Measurements from ENCODE around the gene CCSER2. TPM values are rescaled to one million over a fixed set of nuclear protein-coding genes. Genes with fewer than 3 reads are reported as not detected.
"Not testable (repeated sequence)": the region's sequence is repeated elsewhere in the genome, so short reads cannot be mapped to it uniquely, and the experiment has no call there.

Gene CCSER2
- polyA plus RNA-seq, 4 donors, result 9.8 to 22.8 (median 16.2) TPM

- H3K4me1 ChIP-seq (ENCODE audit: control insufficient read depth in 3 of 3, insufficient read depth in 2 of 3, low read depth in 1 of 3, low read length in 2 of 3); H3K27ac ChIP-seq (ENCODE audit: low read depth in 1 of 3, low read length in 2 of 3); H3K4me3 ChIP-seq (ENCODE audit: low read depth in 1 of 3, low read length in 3 of 3); DNase-seq; H3K36me3 ChIP-seq (ENCODE audit: control insufficient read depth in 3 of 3, insufficient read depth in 2 of 3, low read depth in 1 of 3, low read length in 3 of 3); H3K27me3 ChIP-seq (ENCODE audit: control insufficient read depth in 3 of 3, insufficient read depth in 3 of 3, low read length in 3 of 3); FAIRE-seq: not testable (repeated sequence)
- peaks cover 0 to 14% of the 10 kb centered on the region in 2 donors for H3K9me3 ChIP-seq (ENCODE audit: control insufficient read depth in 2 of 2, insufficient read depth in 1 of 2, low read depth in 1 of 2, low read length in 1 of 2)
- WGBS, 3 donors, result 94 to 97% (median 96%) methylated on average over 7 of the region's 7 CpGs
Observed at GRCh38 chr10:84525807-84526182, 197.4 kb downstream of the CCSER2 start.

GRCh38 chr10:84527386-84527785 is 199.0 kb downstream of the CCSER2 start:
- not testable (repeated sequence) for H3K36me3 ChIP-seq (ENCODE audit: control insufficient read depth in 3 of 3, insufficient read depth in 2 of 3, low read depth in 1 of 3, low read length in 3 of 3); H3K4me3 ChIP-seq (ENCODE audit: low read depth in 1 of 3, low read length in 3 of 3); DNase-seq; H3K27ac ChIP-seq (ENCODE audit: low read depth in 1 of 3, low read length in 2 of 3); H3K27me3 ChIP-seq (ENCODE audit: control insufficient read depth in 3 of 3, insufficient read depth in 3 of 3, low read length in 3 of 3); FAIRE-seq; H3K4me1 ChIP-seq (ENCODE audit: control insufficient read depth in 3 of 3, insufficient read depth in 2 of 3, low read depth in 1 of 3, low read length in 2 of 3)
- peaks cover 0 to 14% of the 10 kb centered on the region in 2 donors for H3K9me3 ChIP-seq (ENCODE audit: control insufficient read depth in 2 of 2, insufficient read depth in 1 of 2, low read depth in 1 of 2, low read length in 1 of 2)
- WGBS, 3 donors, result 47 to 73% (median 49%) methylated on average over 5 of the region's 5 CpGs

- WGBS, 3 donors, result 82 to 87% (median 85%) methylated on average over 5 of the region's 5 CpGs
- not testable (repeated sequence) for DNase-seq; H3K4me1 ChIP-seq (ENCODE audit: control insufficient read depth in 3 of 3, insufficient read depth in 2 of 3, low read depth in 1 of 3, low read length in 2 of 3); H3K27me3 ChIP-seq (ENCODE audit: control insufficient read depth in 3 of 3, insufficient read depth in 3 of 3, low read length in 3 of 3); FAIRE-seq; H3K4me3 ChIP-seq (ENCODE audit: low read depth in 1 of 3, low read length in 3 of 3); H3K27ac ChIP-seq (ENCODE audit: low read depth in 1 of 3, low read length in 2 of 3); H3K36me3 ChIP-seq (ENCODE audit: control insufficient read depth in 3 of 3, insufficient read depth in 2 of 3, low read depth in 1 of 3, low read length in 3 of 3)
- H3K9me3 ChIP-seq (ENCODE audit: control insufficient read depth in 2 of 2, insufficient read depth in 1 of 2, low read depth in 1 of 2, low read length in 1 of 2), result peaks cover 0 to 14% of the 10 kb centered on the region in 2 donors
Observed at GRCh38 chr10:84528526-84528925, 200.1 kb downstream of the CCSER2 start.

- peaks cover 0 to 6% of the 10 kb centered on the region in 2 donors for H3K9me3 ChIP-seq (ENCODE audit: control insufficient read depth in 2 of 2, insufficient read depth in 1 of 2, low read depth in 1 of 2, low read length in 1 of 2)
- no peak for DNase-seq
- H3K36me3 ChIP-seq (ENCODE audit: control insufficient read depth in 3 of 3, insufficient read depth in 2 of 3, low read depth in 1 of 3, low read length in 3 of 3), result no peaks in the 10 kb centered on the region
- FAIRE-seq, result no peak
- no peaks in the 10 kb centered on the region for H3K4me1 ChIP-seq (ENCODE audit: control insufficient read depth in 3 of 3, insufficient read depth in 2 of 3, low read depth in 1 of 3, low read length in 2 of 3)
- H3K4me3 ChIP-seq (ENCODE audit: low read depth in 1 of 3, low read length in 3 of 3), result no peak overlapping the region
- no peak overlapping the region for H3K27ac ChIP-seq (ENCODE audit: low read depth in 1 of 3, low read length in 2 of 3)
- WGBS, 3 donors, result 88 to 90% (median 89%) methylated on average over 9 of the region's 9 CpGs
- no peaks in the 10 kb centered on the region for H3K27me3 ChIP-seq (ENCODE audit: control insufficient read depth in 3 of 3, insufficient read depth in 3 of 3, low read length in 3 of 3)
Observed at GRCh38 chr10:84530724-84531325, 202.4 kb downstream of the CCSER2 start.

- no peaks in the 10 kb centered on the region for H3K4me1 ChIP-seq (ENCODE audit: control insufficient read depth in 3 of 3, insufficient read depth in 2 of 3, low read depth in 1 of 3, low read length in 2 of 3)
- no peak for FAIRE-seq
- H3K4me3 ChIP-seq (ENCODE audit: low read depth in 1 of 3, low read length in 3 of 3), result no peak overlapping the region
- no peaks in the 10 kb centered on the region for H3K36me3 ChIP-seq (ENCODE audit: control insufficient read depth in 3 of 3, insufficient read depth in 2 of 3, low read depth in 1 of 3, low read length in 3 of 3)
- no peak for DNase-seq
- no peaks in the 10 kb centered on the region for H3K27me3 ChIP-seq (ENCODE audit: control insufficient read depth in 3 of 3, insufficient read depth in 3 of 3, low read length in 3 of 3)
- peaks cover 0 to under 1% of the 10 kb centered on the region in 2 donors for H3K9me3 ChIP-seq (ENCODE audit: control insufficient read depth in 2 of 2, insufficient read depth in 1 of 2, low read depth in 1 of 2, low read length in 1 of 2)
- no peak overlapping the region for H3K27ac ChIP-seq (ENCODE audit: low read depth in 1 of 3, low read length in 2 of 3)
- WGBS, 3 donors, result 86 to 93% (median 87%) methylated on average over 2 of the region's 2 CpGs
Observed at GRCh38 chr10:84531396-84531795, 203.0 kb downstream of the CCSER2 start.

GRCh38 chr10:84534168-84534567 is 205.8 kb downstream of the CCSER2 start:
- H3K27ac ChIP-seq (ENCODE audit: low read depth in 1 of 3, low read length in 2 of 3), result no peak overlapping the region
- no peak overlapping the region for H3K4me3 ChIP-seq (ENCODE audit: low read depth in 1 of 3, low read length in 3 of 3)
- H3K4me1 ChIP-seq (ENCODE audit: control insufficient read depth in 3 of 3, insufficient read depth in 2 of 3, low read depth in 1 of 3, low read length in 2 of 3), result no peaks in the 10 kb centered on the region
- H3K9me3 ChIP-seq (ENCODE audit: control insufficient read depth in 2 of 2, insufficient read depth in 1 of 2, low read depth in 1 of 2, low read length in 1 of 2), result no peaks in the 10 kb centered on the region
- DNase-seq, result no peak
- H3K36me3 ChIP-seq (ENCODE audit: control insufficient read depth in 3 of 3, insufficient read depth in 2 of 3, low read depth in 1 of 3, low read length in 3 of 3), result no peaks in the 10 kb centered on the region
- WGBS, 3 donors, result 59 to 69% (median 69%) methylated on average over 2 of the region's 2 CpGs
- H3K27me3 ChIP-seq (ENCODE audit: control insufficient read depth in 3 of 3, insufficient read depth in 3 of 3, low read length in 3 of 3), result no peaks in the 10 kb centered on the region
- FAIRE-seq, result no peak

- 8 to 13% (median 12%) methylated on average over 8 of the region's 8 CpGs for WGBS, 3 donors
- DNase-seq, result peak; percentile 70 to 74
- FAIRE-seq, result no peak
Observed at GRCh38 chr10:84537447-84537931, 209.1 kb downstream of the CCSER2 start.

GRCh38 chr10:84538036-84538435 is 209.6 kb downstream of the CCSER2 start:
- peaks cover 0 to 4% (median 0%) of the 10 kb centered on the region in 3 donors for H3K4me1 ChIP-seq (ENCODE audit: control insufficient read depth in 3 of 3, insufficient read depth in 2 of 3, low read depth in 1 of 3, low read length in 2 of 3)
- DNase-seq, result no peak
- 77 to 92% (median 79%) methylated on average over 4 of the region's 4 CpGs for WGBS, 3 donors
- peaks cover 0 to 28% (median 0%) of the 10 kb centered on the region in 3 donors for H3K27me3 ChIP-seq (ENCODE audit: control insufficient read depth in 3 of 3, insufficient read depth in 3 of 3, low read length in 3 of 3)
- H3K27ac ChIP-seq (ENCODE audit: low read depth in 1 of 3, low read length in 2 of 3), result no peak overlapping the region
- no peak overlapping the region for H3K4me3 ChIP-seq (ENCODE audit: low read depth in 1 of 3, low read length in 3 of 3)
- FAIRE-seq, result no peak
- H3K36me3 ChIP-seq (ENCODE audit: control insufficient read depth in 3 of 3, insufficient read depth in 2 of 3, low read depth in 1 of 3, low read length in 3 of 3), result no peaks in the 10 kb centered on the region
- H3K9me3 ChIP-seq (ENCODE audit: control insufficient read depth in 2 of 2, insufficient read depth in 1 of 2, low read depth in 1 of 2, low read length in 1 of 2), result peaks cover 0 to 6% of the 10 kb centered on the region in 2 donors

More at GRCh38 chr10:84537447-84537931, 209.1 kb downstream of the CCSER2 start:
- Histone ChIP-seq H3K27me3 (ENCODE audit: control insufficient read depth in 3 of 3, insufficient read depth in 3 of 3, low read length in 3 of 3) (peaks cover 0 to 23% (median 0%) of the 10 kb centered on the region in 3 donors), H3K4me1 (ENCODE audit: control insufficient read depth in 3 of 3, insufficient read depth in 2 of 3, low read depth in 1 of 3, low read length in 2 of 3) (peaks cover 0 to 4% (median 0%) of the 10 kb centered on the region in 3 donors), H3K36me3 (ENCODE audit: control insufficient read depth in 3 of 3, insufficient read depth in 2 of 3, low read depth in 1 of 3, low read length in 3 of 3) (no peaks in the 10 kb centered on the region), H3K9me3 (ENCODE audit: control insufficient read depth in 2 of 2, insufficient read depth in 1 of 2, low read depth in 1 of 2, low read length in 1 of 2) (peaks cover 0 to 6% of the 10 kb centered on the region in 2 donors), H3K27ac (ENCODE audit: low read depth in 1 of 3, low read length in 2 of 3) (no peak overlapping the region), H3K4me3 (ENCODE audit: low read depth in 1 of 3, low read length in 3 of 3) (no peak overlapping the region)

GRCh38 chr10:84539216-84539615 is 210.8 kb downstream of the CCSER2 start:
- WGBS, 3 donors, result 58 to 78% (median 76%) methylated on average over 3 of the region's 3 CpGs
- no peak for DNase-seq
- Histone ChIP-seq H3K4me1 (ENCODE audit: control insufficient read depth in 3 of 3, insufficient read depth in 2 of 3, low read depth in 1 of 3, low read length in 2 of 3) (peaks cover 0 to 4% (median 0%) of the 10 kb centered on the region in 3 donors), H3K4me3 (ENCODE audit: low read depth in 1 of 3, low read length in 3 of 3) (no peak overlapping the region), H3K36me3 (ENCODE audit: control insufficient read depth in 3 of 3, insufficient read depth in 2 of 3, low read depth in 1 of 3, low read length in 3 of 3) (no peaks in the 10 kb centered on the region), H3K9me3 (ENCODE audit: control insufficient read depth in 2 of 2, insufficient read depth in 1 of 2, low read depth in 1 of 2, low read length in 1 of 2) (peaks cover 0 to 6% of the 10 kb centered on the region in 2 donors), H3K27ac (ENCODE audit: low read depth in 1 of 3, low read length in 2 of 3) (no peak overlapping the region), H3K27me3 (ENCODE audit: control insufficient read depth in 3 of 3, insufficient read depth in 3 of 3, low read length in 3 of 3) (peaks cover 0 to 31% (median 0%) of the 10 kb centered on the region in 3 donors)
- FAIRE-seq, result no peak
